ENCODE data around the gene PTGES3. TPM values are rescaled to one million over a fixed set of nuclear protein-coding genes. Genes with fewer than 3 reads are reported as not detected.
"Not testable (repeated sequence)": the region's sequence is repeated elsewhere in the genome, so short reads cannot be mapped to it uniquely, and the experiment has no call there.

Gene PTGES3
- total RNA-seq, 1 donor from 2014 or later = 137 TPM

- no peak for ATAC-seq
- DNase-seq = no peak
- intact Hi-C loops (cut with micrococcal nuclease) = no loop called here
Observed at GRCh38 chr12:56714431-56714929, 26.4 kb upstream of the PTGES3 start.

GRCh38 chr12:56713345-56713744 lies 25.3 kb upstream of the PTGES3 start:
- no peak for ATAC-seq
- intact Hi-C loops (cut with micrococcal nuclease) = no loop called here

GRCh38 chr12:56709759-56710376 lies 21.8 kb upstream of the PTGES3 start:
- intact Hi-C loops (cut with micrococcal nuclease) = no loop called here
- DNase-seq (no peak), ATAC-seq (no peak)

More at GRCh38 chr12:56713345-56713744, 25.3 kb upstream of the PTGES3 start:
- DNase-seq = no peak

- ATAC-seq; intact Hi-C loops (cut with micrococcal nuclease); DNase-seq: not testable (repeated sequence)
Observed at GRCh38 chr12:56704522-56704921, 16.4 kb upstream of the PTGES3 start.

GRCh38 chr12:56699020-56699661 lies 11.1 kb upstream of the PTGES3 start:
- DNase-seq = no peak
- intact Hi-C loops (cut with micrococcal nuclease) = no loop called here
- no peak for ATAC-seq

GRCh38 chr12:56695327-56696101 lies 7.4 kb upstream of the PTGES3 start:
- no peak for DNase-seq
- intact Hi-C loops (cut with micrococcal nuclease) = no loop called here
- no peak for ATAC-seq

GRCh38 chr12:56694161-56694560 lies 6.1 kb upstream of the PTGES3 start:
- ATAC-seq = no peak
- intact Hi-C loops (cut with micrococcal nuclease) = no loop called here
- no peak for DNase-seq

GRCh38 chr12:56688846-56689109 lies 694 bp upstream of the PTGES3 start:
- ATAC-seq (no peak), DNase-seq (no peak)
- intact Hi-C loops (cut with micrococcal nuclease) = no loop called here

- DNase-seq (peak; percentile 64), ATAC-seq (peak; percentile 66)
- intact Hi-C loops (cut with micrococcal nuclease) = no loop called here
Observed at GRCh38 chr12:56687223-56688128, 608 bp downstream of the PTGES3 start.

GRCh38 chr12:56684745-56685359 lies 3.2 kb downstream of the PTGES3 start:
- DNase-seq (no peak), ATAC-seq (no peak)
- intact Hi-C loops (cut with micrococcal nuclease) = no loop called here

GRCh38 chr12:56682323-56682722 lies 5.8 kb downstream of the PTGES3 start:
- ATAC-seq = no peak
- intact Hi-C loops (cut with micrococcal nuclease) = no loop called here

GRCh38 chr12:56679883-56680575 lies 8.1 kb downstream of the PTGES3 start:
- no peak for ATAC-seq
- no peak for DNase-seq
- intact Hi-C loops (cut with micrococcal nuclease) = no loop called here

More at GRCh38 chr12:56682323-56682722, 5.8 kb downstream of the PTGES3 start:
- DNase-seq = no peak

- DNase-seq (no peak), ATAC-seq (no peak)
- intact Hi-C loops (cut with micrococcal nuclease) = no loop called here
Observed at GRCh38 chr12:56678852-56679251, 9.2 kb downstream of the PTGES3 start.

- DNase-seq (no peak), ATAC-seq (no peak)
- intact Hi-C loops (cut with micrococcal nuclease) = no loop called here
Observed at GRCh38 chr12:56677680-56678079, 10.4 kb downstream of the PTGES3 start.

- ATAC-seq (peak; percentile 34), DNase-seq (no peak)
- intact Hi-C loops (cut with micrococcal nuclease) = no loop called here
Observed at GRCh38 chr12:56676851-56677580, 11.1 kb downstream of the PTGES3 start.

- intact Hi-C loops (cut with micrococcal nuclease) = no loop called here
- DNase-seq = no peak
- no peak for ATAC-seq
Observed at GRCh38 chr12:56671608-56672007, 16.5 kb downstream of the PTGES3 start.

GRCh38 chr12:56670836-56671235 lies 17.2 kb downstream of the PTGES3 start:
- ATAC-seq (no peak), DNase-seq (no peak)
- intact Hi-C loops (cut with micrococcal nuclease) = no loop called here

- no peak for ATAC-seq
- intact Hi-C loops (cut with micrococcal nuclease) = no loop called here
- no peak for DNase-seq
Observed at GRCh38 chr12:56668197-56668457, 20.0 kb downstream of the PTGES3 start.

Measured in left ventricle myocardium superior (tissue), 1 donor.